Right renal cortex interstitium (tissue), 3 donors: ENCODE results near the gene WASHC4. TPM values are rescaled to one million over a fixed set of nuclear protein-coding genes. Genes with fewer than 3 reads are reported as not detected.

Source experiments
- DNase-seq, 3 donors: peaks; one replicate each; pipeline ENCODE4 v3.0.0-alpha.2; 2013; ENCODE audit warnings: low read depth in 3 of 3, low spot score in 2 of 3
- polyA plus RNA-seq, 3 donors: library from polyadenylated mRNA; unstranded; fragments of 120-200 nt; gene quantifications; one replicate each; pipeline ENCODE4 v1.2.1, GENCODE V29; 2013; ENCODE audit not compliant: insufficient read length in 3 of 3

The WASHC4 gene
- polyA plus RNA-seq, 3 donors = 49.3 to 58.6 (median 56.5) TPM

GRCh38 chr12:105205322-105206048 lies 98.0 kb downstream of the WASHC4 start:
- no peak for DNase-seq

- no peak for DNase-seq
Measured at GRCh38 chr12:105206686-105207374, 99.3 kb downstream of the WASHC4 start.

- no peak for DNase-seq
Measured at GRCh38 chr12:105209091-105209490, 101.6 kb downstream of the WASHC4 start.

GRCh38 chr12:105212438-105212837 lies 104.9 kb downstream of the WASHC4 start:
- DNase-seq = no peak

GRCh38 chr12:105214148-105214547 lies 106.6 kb downstream of the WASHC4 start:
- DNase-seq = no peak

- DNase-seq = no peak
Measured at GRCh38 chr12:105214670-105215375, 107.3 kb downstream of the WASHC4 start.

- DNase-seq = no peak
Measured at GRCh38 chr12:105218434-105218833, 110.9 kb downstream of the WASHC4 start.

Other genes with a start within 250 kb of the WASHC4 start
- 1 to 10 TPM; 4.3 to 5.7 (median 4.6) TPM for gene SLC41A2, start 149.4 kb upstream of the WASHC4 start, polyA plus RNA-seq
- gene NOPCHAP1, start 121.4 kb upstream of the WASHC4 start, polyA plus RNA-seq = 10 to 100 TPM; 11.0 to 15.0 (median 12.3) TPM
- 1 to 10 TPM in 2 of 3 donors, under 1 TPM in 1; 0.64 to 1.4 (median 1.2) TPM for gene ALDH1L2, start 23.3 kb upstream of the WASHC4 start, polyA plus RNA-seq
- gene APPL2, start 128.4 kb downstream of the WASHC4 start, polyA plus RNA-seq = 10 to 100 TPM; 81.0 to 88.9 (median 81.7) TPM
- gene C12orf75, start 223.0 kb downstream of the WASHC4 start, polyA plus RNA-seq = 10 to 100 TPM; 83.4 to 91.1 (median 88.2) TPM